IMR-90 (cell line): ENCODE data around the gene HYAL2. TPM values are rescaled to one million over a fixed set of nuclear protein-coding genes. Genes with fewer than 3 reads are reported as not detected.

Source experiments
- ATAC-seq: fragments of 200-7000 bp; cut with Tn5 transposase; 2 replicates; pipeline ENCODE4 v1.9.1; 2020; ENCODE audit warnings: low read depth, mild to moderate bottlenecking, moderate library complexity
- BruUV-seq: library from RNA; stranded (reverse); fragments of 400-500 nt; replicated peaks from 2 replicates; lab custom pipeline; 2021; lab: Mats Ljungman, UMichigan
- CTCF ChIA-PET: fragments of 300-600 bp; formaldehyde crosslinking; extraction: SDS; loops from one replicate; lab custom pipeline; 2021; ENCODE audit warnings: antibody characterized with exemption; lab: Yijun Ruan, JAX
- POLR2A ChIA-PET: fragments of 300-600 bp; sonication (Branson Sonifier 250); formaldehyde crosslinking; loops from one replicate; lab custom pipeline; 2022; ENCODE audit warnings: antibody characterized with exemption; ENCODE audit not compliant: unreplicated experiment; lab: Charles Lee
- DNase-seq: peaks from one replicate; pipeline ENCODE4 v3.0.0; 2013
- H2AFZ ChIP-seq: replicated peaks from 2 replicates; pipeline ENCODE3; 2013; ENCODE audit warnings: low read length, mild to moderate bottlenecking; ENCODE audit not compliant: poor library complexity
- H2AK5ac ChIP-seq: 2 replicates; pipeline ENCODE4 v1.6.1; 2013; ENCODE audit warnings: low read depth, low read length, inconsistent platforms
- H2AK9ac ChIP-seq: replicated peaks from 2 replicates; pipeline ENCODE3; 2013; ENCODE audit warnings: mild to moderate bottlenecking, low read depth, low read length, moderate library complexity; ENCODE audit not compliant: poor library complexity
- H2BK120ac ChIP-seq: 2 replicates; pipeline ENCODE4 v1.6.1; 2013; ENCODE audit warnings: low read depth, low read length, inconsistent platforms
- H2BK15ac ChIP-seq: 3 replicates; pipeline ENCODE4 v1.6.1; 2013; ENCODE audit warnings: low read depth, low read length, inconsistent platforms
- H2BK20ac ChIP-seq: 2 replicates; pipeline ENCODE4 v1.6.1; 2013; ENCODE audit warnings: low read depth, mild to moderate bottlenecking, inconsistent platforms, low read length, moderate library complexity
- H2BK5ac ChIP-seq: 2 replicates; pipeline ENCODE4 v1.6.1; 2013; ENCODE audit warnings: mild to moderate bottlenecking, low read depth, low read length, inconsistent platforms; ENCODE audit not compliant: poor library complexity, severe bottlenecking
- H3K14ac ChIP-seq: replicated peaks from 2 replicates; pipeline ENCODE4 v1.6.1; 2013; ENCODE audit warnings: low read depth, low read length, inconsistent platforms
- H3K18ac ChIP-seq: 2 replicates; pipeline ENCODE4 v1.6.1; 2013; ENCODE audit warnings: low read depth, low read length, control low read depth
- H3K23ac ChIP-seq: 2 replicates; pipeline ENCODE4 v1.6.1; 2013; ENCODE audit warnings: low read depth, low read length, inconsistent platforms
- H3K27ac ChIP-seq: 2 replicates; pipeline ENCODE4 v1.5.1; 2013; ENCODE audit warnings: mild to moderate bottlenecking, control low read depth, low read length; ENCODE audit not compliant: insufficient read depth
- H3K27me3 ChIP-seq: 2 replicates; pipeline ENCODE4 v1.6.1; 2013; ENCODE audit warnings: low read length; ENCODE audit not compliant: control insufficient read depth, insufficient read depth
- H3K36me3 ChIP-seq: 2 replicates; pipeline ENCODE4 v1.6.1; 2013; ENCODE audit warnings: low read length, mixed read lengths; ENCODE audit not compliant: control insufficient read depth, insufficient read depth
- H3K4ac ChIP-seq: 2 replicates; pipeline ENCODE4 v1.6.1; 2013; ENCODE audit warnings: low read depth, low read length, inconsistent platforms
- H3K4me1 ChIP-seq: 2 replicates; pipeline ENCODE4 v1.6.1; 2013; ENCODE audit warnings: low read length, mixed read lengths; ENCODE audit not compliant: control insufficient read depth, insufficient read depth
- H3K4me2 ChIP-seq: 2 replicates; pipeline ENCODE4 v1.6.1; 2013; ENCODE audit warnings: low read depth, mild to moderate bottlenecking, control low read depth, low read length, moderate library complexity
- H3K4me3 ChIP-seq: 2 replicates; pipeline ENCODE4 v1.5.1; 2013; ENCODE audit warnings: low read depth, mild to moderate bottlenecking, control low read depth, low read length, moderate library complexity; ENCODE audit not compliant: insufficient read depth
- H3K56ac ChIP-seq: 2 replicates; pipeline ENCODE4 v1.6.1; 2013; ENCODE audit warnings: low read length, inconsistent platforms; ENCODE audit not compliant: insufficient read depth; ENCODE audit errors: extremely low read depth
- H3K79me1 ChIP-seq, 2 experiments: 2 replicates each; pipeline ENCODE4 v1.6.1; 2013; ENCODE audit warnings: low read length in 2 of 2, inconsistent platforms in 1 of 2, low read depth in 1 of 2
- H3K9ac ChIP-seq: 2 replicates; pipeline ENCODE4 v1.6.1; 2013; ENCODE audit warnings: low read depth, low read length, control low read depth
- H3K9me1 ChIP-seq: 2 replicates; pipeline ENCODE4 v1.6.1; 2013; ENCODE audit warnings: low read length, inconsistent platforms; ENCODE audit not compliant: insufficient read depth
- H3K9me3 ChIP-seq: 2 replicates; pipeline ENCODE4 v1.6.1; 2013; ENCODE audit warnings: low read length; ENCODE audit not compliant: control insufficient read depth, insufficient read depth
- H4K20me1 ChIP-seq: 2 replicates; pipeline ENCODE4 v1.6.1; 2013; ENCODE audit warnings: low read length, inconsistent platforms; ENCODE audit not compliant: insufficient read depth
- H4K5ac ChIP-seq: 2 replicates; pipeline ENCODE4 v1.6.1; 2013; ENCODE audit warnings: mild to moderate bottlenecking, low read depth, low read length, control low read depth
- H4K8ac ChIP-seq, 2 experiments: 2 replicates each; pipeline ENCODE4 v1.6.1; 2013; ENCODE audit warnings: low read depth in 2 of 2, low read length in 2 of 2, control low read depth in 1 of 2, inconsistent platforms in 1 of 2
- H4K91ac ChIP-seq: 2 replicates; pipeline ENCODE4 v1.6.1; 2013; ENCODE audit warnings: low read depth, low read length, inconsistent platforms; ENCODE audit not compliant: insufficient read depth
- MXI1 ChIP-seq: IDR thresholded peaks from 2 replicates; pipeline ENCODE4 v1.6.1; 2012; ENCODE audit warnings: low read depth, mild to moderate bottlenecking, low read length, moderate library complexity, borderline replicate concordance
- whole genome bisulfite sequencing, 2 experiments: methylation state at CpG; one replicate each; pipeline versions ENCODE4 v1.1.5 to v1.1.7; 2013; ENCODE audit warnings: missing lambda C conversion rate in 2 of 2; ENCODE audit not compliant: insufficient read length in 1 of 2; ENCODE audit errors: extremely low coverage in 2 of 2; 5-methylcytosine and 5-hydroxymethylcytosine counted together
- dilution Hi-C: fragments of 300-500 bp; cut with HindIII; formaldehyde crosslinking; loops from one replicate; pipeline ENCODE4 v1.14.3; 2018; ENCODE audit warnings: low sequenced_read_pairs; ENCODE audit not compliant: unreplicated experiment
- in situ Hi-C: fragments of 300-500 bp; cut with MboI; formaldehyde crosslinking; loops from 3 replicates; pipeline ENCODE4 v1.14.3; 2019; ENCODE audit warnings: low sequenced_read_pairs, inconsistent platforms, mixed read lengths
- intact Hi-C: fragments of 100-400 bp; cut with micrococcal nuclease; formaldehyde crosslinking; loops from 2 replicates; pipeline ENCODE4 v1.10.0; 2022
- polyA plus RNA-seq, 3 experiments: library from polyadenylated mRNA; depleted of rRNA; stranded (reverse); fragments of >200 nt; gene quantifications; 2 replicates each; pipeline ENCODE4 v1.2.3, GENCODE V29; 2012; ENCODE audit warnings: low replicate concordance in 1 of 3
- total RNA-seq: library from RNA; depleted of rRNA; stranded (reverse); fragments of >200 nt; gene quantifications from 2 replicates; pipeline ENCODE4 v1.2.3, GENCODE V29; 2012
- TF ChIP-seq, protein P1 (sequence below): fragments of 150-350 bp; IDR thresholded peaks from 2 replicates; pipeline ENCODE4 v1.6.1; 2017; ENCODE audit warnings: mild to moderate bottlenecking, antibody characterized with exemption, low read length, low read depth

Gene HYAL2
- total and polyA plus RNA-seq, 2 of the 4 experiments (the other 2 are of a cell fraction) = 56.8 to 104 TPM

DNA sequence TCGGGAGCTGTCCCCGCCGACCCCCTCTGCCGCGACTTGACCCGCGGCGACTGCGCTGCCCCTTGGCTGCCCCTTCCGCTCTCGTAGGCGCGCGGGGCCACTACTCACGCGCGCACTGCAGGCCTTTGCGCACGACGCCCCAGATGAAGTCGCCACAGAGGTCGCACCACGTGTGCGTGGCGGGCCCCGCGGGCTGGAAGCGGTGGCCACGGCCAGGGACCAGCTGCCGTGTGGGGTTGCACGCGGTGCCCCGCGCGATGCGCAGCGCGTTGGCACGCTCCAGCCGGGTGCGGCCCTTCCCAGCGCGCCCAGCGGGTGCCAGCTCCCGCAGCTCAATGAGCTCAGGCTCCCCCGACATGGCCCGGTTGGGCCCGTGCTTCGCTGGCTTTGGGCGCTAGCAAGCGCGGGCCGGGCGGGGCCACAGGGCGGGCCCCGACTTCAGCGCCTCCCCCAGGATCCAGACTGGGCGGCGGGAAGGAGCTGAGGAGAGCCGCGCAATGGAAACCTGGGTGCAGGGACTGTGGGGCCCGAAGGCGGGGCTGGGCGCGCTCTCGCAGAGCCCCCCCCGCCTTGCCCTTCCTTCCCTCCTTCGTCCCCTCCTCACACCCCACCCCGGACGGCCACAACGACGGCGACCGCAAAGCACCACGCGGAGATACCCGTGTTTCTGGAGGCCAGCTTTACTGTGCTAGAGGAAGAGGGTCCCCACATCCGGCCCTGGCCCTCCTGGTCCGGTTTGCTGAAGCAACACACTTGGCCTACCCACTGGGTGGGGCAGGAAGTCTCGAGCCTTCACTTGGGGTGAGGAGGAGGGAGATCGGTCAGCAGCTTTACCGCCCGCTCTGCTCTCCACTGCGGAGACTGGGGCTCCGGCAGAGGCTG is 18.1 kb upstream of the HYAL2 start, which contains the start of gene RASSF1:
TSS of gene RASSF1 (minus strand) at position 389 of the 882 bp plus-strand sequence. CDS start at position 358, 31 bp downstream.
- in situ Hi-C loops (loop anchor here (25.0 kb wide), 3 partner anchors 1047 to 1822 kb away; partner anchors contain the start of genes ABHD14B, GPR62, MANF and PCBP4), dilution Hi-C loops (no loop called here), intact Hi-C loops (no loop called here)
- peak within 1 kb of the TSS; percentile 94 for H2AFZ ChIP-seq
- H2AK9ac ChIP-seq = peak within 1 kb of the TSS; percentile 23
- no peaks in the 10 kb centered on the region for H3K9me3 ChIP-seq
- POLR2A ChIA-PET = interaction anchor here (0.6 kb wide), 1 partner anchor 10 kb away, joined by 4 read pairs; the partner anchor contains the start of genes CYB561D2 and NPRL2
- H3K4me1 ChIP-seq = peaks cover 21% of the 10 kb centered on the region
- peak within 1 kb of the TSS; percentile 69; the same call in 1 of the 2 replicates for H3K9ac ChIP-seq
- H3K9me1 ChIP-seq = peaks cover 14% of the 10 kb centered on the region
- H3K27me3 ChIP-seq = no peaks in the 10 kb centered on the region
- H3K18ac ChIP-seq = peak within 1 kb of the TSS; percentile 81
- H3K36me3 ChIP-seq = no peaks in the 10 kb centered on the region; the same call in 1 of the 2 replicates
- H3K4me3 ChIP-seq = peak within 1 kb of the TSS; percentile 43
- H3K79me1 ChIP-seq = peaks cover 15 to 37% of the 10 kb centered on the region in 2 experiments; a peak in 3 of 4 replicates
- H4K20me1 ChIP-seq = peaks cover 11% of the 10 kb centered on the region
- H2BK15ac ChIP-seq = peak within 1 kb of the TSS; percentile 58; the same call in 2 of the 3 replicates
- peak within 1 kb of the TSS; percentile 81 for H4K5ac ChIP-seq
- peak within 1 kb of the TSS; percentile 59 to 97 for H4K8ac ChIP-seq
- peak within 1 kb of the TSS; percentile 65 for H3K14ac ChIP-seq
- CTCF ChIA-PET = interaction anchor here (0.6 kb wide), 1 partner anchor 1738 kb away, joined by 3 read pairs; no protein-coding TSS in a partner anchor
- peak within 1 kb of the TSS; percentile 81 for H3K4ac ChIP-seq
- peak within 1 kb of the TSS; percentile 58 for H2BK120ac ChIP-seq
- H4K91ac ChIP-seq = peak within 1 kb of the TSS; percentile 73
- peak within 1 kb of the TSS; percentile 79 for H3K4me2 ChIP-seq
- peak within 1 kb of the TSS; percentile 44 for H3K27ac ChIP-seq
- H3K23ac ChIP-seq = peak within 1 kb of the TSS; percentile 62
- H2AK5ac ChIP-seq = peak within 1 kb of the TSS; percentile 54
- 7% methylated on average over 32 of the region's 85 CpGs; no CpG with 5 or more reads in 1 of the 2 experiments for WGBS, 2 experiments
- peak within 1 kb of the TSS; percentile 21; the same call in 1 of the 2 replicates for H2BK20ac ChIP-seq
- no TSS peak for BruUV-seq
- no peak for TF ChIP-seq MXI1
- TF ChIP-seq, protein P1, sequence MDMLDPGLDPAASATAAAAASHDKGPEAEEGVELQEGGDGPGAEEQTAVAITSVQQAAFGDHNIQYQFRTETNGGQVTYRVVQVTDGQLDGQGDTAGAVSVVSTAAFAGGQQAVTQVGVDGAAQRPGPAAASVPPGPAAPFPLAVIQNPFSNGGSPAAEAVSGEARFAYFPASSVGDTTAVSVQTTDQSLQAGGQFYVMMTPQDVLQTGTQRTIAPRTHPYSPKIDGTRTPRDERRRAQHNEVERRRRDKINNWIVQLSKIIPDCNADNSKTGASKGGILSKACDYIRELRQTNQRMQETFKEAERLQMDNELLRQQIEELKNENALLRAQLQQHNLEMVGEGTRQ = peak; percentile 30; the same call in 1 of the 2 replicates
- H2BK5ac ChIP-seq = peak within 1 kb of the TSS; percentile 82
- H3K56ac ChIP-seq = peak within 1 kb of the TSS; percentile 4; the same call in 1 of the 2 replicates
- ATAC-seq (peak; percentile 16), DNase-seq (no peak)
